ENCODE data around the gene DCUN1D2.
"Not testable (repeated sequence)": the region's sequence is repeated elsewhere in the genome, so short reads cannot be mapped to it uniquely, and the experiment has no call there.

DCUN1D2 gene

GRCh38 chr13:113490496-113491417 is at the start of gene DCUN1D2:
TSS of gene DCUN1D2 (minus strand) at chr13:113490711. CDS start at chr13:113490669, 42 bp downstream.
- in situ Hi-C loops (cut with MboI; ENCODE audit: low sequenced_read_pairs): no loop called here

- in situ Hi-C loops (cut with MboI; ENCODE audit: low sequenced_read_pairs): no loop called here
Observed at GRCh38 chr13:113539822-113540221, 49.3 kb upstream of the DCUN1D2 start.

DNA sequence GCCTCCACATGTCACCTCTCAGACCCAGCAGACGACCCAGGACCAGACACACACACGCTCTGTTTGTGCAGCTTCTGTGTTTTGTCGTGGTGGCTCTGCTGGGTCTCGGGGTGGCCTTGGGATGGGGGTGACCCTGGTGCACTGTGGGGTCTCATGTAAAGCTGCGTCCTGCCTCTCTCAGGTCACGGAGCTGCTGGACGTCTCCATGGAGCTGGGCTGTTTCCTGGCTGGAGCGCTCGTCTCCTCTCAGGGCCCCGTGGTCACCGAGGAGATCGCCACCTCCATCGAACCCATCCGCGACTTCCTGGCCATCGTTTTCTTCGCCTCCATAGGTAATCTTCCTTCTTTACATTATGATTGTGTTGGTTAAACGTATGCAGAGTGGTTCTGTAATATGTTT is 48.7 kb upstream of the DCUN1D2 start:
- in situ Hi-C loops (cut with MboI; ENCODE audit: low sequenced_read_pairs): no loop called here

DNA sequence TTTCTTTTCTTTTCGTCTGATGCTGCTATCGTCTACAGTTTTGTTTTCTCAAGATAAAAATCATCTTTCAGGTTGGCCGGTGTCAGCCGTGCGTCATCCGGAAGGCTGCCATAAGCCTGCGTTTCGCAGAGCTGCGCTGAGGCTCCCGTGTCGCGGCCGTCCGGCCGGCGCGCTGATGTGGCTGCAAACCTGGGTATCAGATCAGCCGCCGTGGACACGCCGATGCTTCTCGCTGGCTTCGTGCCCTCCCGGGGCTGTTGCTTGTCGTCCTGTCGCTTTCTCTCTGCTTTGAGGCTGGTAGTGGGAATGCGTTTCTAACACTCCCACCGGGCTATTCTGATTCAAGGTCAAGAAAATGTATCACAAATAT is 48.2 kb upstream of the DCUN1D2 start:
- in situ Hi-C loops (cut with MboI; ENCODE audit: low sequenced_read_pairs): no loop called here

DNA sequence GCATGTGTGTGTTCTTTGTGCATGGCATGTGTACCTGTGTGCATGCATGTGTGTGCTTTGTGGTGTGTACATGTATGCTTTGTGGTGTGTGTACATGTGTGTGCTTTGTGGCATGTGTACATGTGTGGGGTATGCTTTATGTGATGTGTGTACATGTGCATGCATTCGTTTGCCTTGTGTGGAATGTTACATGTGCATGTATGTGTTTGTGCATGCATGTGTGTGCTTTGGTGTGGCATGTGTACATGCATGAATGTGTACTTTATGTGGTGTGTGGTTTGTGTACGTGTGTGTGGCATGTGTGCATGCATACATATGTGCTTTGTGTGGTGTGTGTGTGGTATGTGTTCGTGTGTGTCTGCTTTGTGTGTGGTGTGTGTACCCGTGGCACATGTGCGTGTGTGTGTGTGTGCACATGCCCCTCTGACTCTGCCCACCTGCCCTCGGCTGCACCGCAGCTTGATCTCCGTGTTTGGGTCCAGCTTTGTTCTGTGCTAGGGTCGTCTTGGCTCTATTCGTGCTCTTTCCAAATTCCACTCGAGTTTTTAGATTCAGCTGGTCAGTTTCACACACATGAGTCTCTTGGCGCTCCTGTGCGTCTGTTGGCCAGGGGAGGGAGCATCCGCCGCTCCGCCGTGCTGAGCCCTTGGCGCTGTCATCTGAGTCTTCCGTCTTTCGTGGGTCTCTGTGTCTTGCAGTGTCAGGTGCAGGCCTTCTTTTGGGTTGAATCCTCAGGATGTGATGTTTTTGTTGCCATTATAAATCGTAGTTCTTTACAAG is 47.6 kb upstream of the DCUN1D2 start:
- in situ Hi-C loops (cut with MboI; ENCODE audit: low sequenced_read_pairs): no loop called here

GRCh38 chr13:113537205-113537604 is 46.7 kb upstream of the DCUN1D2 start:
- in situ Hi-C loops (cut with MboI; ENCODE audit: low sequenced_read_pairs): no loop called here

- in situ Hi-C loops (cut with MboI; ENCODE audit: low sequenced_read_pairs): no loop called here
Observed at GRCh38 chr13:113536461-113537110, 46.1 kb upstream of the DCUN1D2 start.

GRCh38 chr13:113535381-113535781 is 44.9 kb upstream of the DCUN1D2 start:
- in situ Hi-C loops (cut with MboI; ENCODE audit: low sequenced_read_pairs): no loop called here

DNA sequence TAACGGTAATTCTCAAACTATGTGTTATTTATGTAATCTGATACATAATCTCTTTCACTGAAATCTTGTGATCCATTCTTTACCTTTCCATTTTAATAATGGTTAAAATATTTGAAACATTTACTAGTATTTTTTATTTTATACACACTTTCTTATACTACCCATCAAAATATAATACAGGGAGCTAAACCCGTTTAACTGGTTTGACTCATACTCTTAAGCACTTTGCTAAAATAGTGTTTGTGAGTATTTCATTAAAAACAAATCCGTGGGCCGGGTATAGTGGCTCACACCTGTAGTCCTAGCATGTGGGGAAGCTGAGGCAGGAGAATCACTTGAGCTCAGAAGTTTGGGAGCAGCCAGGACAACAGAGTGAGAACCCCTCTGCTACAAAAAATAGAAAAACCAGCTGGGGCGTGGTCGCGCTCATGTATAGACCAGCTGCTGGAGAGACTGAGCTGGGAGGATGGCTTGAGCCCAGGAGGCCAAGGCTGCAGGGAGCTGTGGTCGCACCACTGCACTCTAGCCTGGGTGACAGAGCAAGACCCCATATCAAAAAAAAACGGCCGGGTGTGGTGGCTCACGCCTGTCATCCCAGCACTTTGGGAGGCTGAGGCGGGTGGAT is 43.8 kb upstream of the DCUN1D2 start:
- in situ Hi-C loops (cut with MboI; ENCODE audit: low sequenced_read_pairs): no loop called here

DNA sequence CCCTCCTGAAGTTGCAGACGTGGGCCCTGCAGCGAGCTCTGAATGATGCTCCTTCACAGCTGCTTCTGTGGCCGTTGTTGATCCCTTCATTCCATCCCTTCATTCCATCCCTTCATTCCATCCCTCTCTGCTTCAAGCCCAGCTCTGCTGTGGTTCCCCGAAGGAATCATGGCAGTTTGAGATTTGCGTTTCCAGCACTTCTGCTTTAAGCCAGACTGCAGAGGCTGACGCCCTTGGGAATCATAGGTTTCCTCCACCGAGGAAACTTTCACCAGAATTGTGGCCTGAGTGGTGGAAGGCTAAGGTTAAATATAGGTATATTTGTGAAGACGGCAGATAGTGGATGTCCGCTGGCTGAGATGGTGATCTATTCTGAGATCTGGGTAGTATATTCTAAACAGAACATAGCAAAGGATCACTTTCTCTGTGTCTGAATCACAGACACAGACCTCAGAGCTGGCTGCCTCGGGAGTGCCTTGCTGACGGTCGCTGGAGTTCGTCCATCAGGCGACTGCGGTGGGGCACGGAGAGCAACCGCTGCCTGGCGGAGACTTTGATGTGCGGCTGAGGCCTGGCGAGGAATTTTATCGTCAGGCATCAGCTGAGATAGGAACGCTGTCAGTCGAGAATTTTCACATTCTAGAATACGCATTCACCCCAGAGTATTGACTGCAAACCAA is 42.8 kb upstream of the DCUN1D2 start:
- in situ Hi-C loops (cut with MboI; ENCODE audit: low sequenced_read_pairs): no loop called here

DNA sequence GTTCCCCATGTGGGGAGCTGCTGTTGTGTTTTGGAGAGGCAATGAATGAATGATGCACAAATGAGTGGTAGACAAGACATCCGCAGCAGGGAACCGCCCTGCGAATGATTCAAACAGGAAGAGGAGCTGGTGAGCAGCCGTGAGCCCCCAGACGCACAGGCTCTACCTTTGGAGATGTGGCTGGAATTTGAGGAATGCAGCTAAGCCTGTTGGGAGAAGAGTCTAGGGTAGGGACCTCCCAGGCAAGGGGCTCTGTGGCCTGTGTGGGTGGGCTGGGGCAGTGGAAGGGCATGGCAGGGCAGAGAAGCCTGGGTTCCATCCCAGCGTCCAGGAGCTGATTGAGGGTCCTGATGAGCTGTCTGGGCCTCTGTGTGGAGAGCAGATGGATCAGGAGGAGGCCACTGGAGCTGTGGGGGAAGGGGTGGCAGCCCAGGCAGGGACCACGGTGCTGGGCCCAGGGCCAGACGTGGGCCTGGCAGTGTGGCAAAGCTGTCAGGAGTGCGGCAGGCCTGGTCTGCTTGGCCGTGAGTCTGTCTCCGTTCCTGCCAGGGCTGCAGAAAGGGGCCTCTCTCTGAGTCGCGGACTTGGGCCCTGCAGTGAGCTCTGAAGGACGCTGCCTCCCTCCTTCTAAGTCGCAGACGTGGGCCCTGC is 41.8 kb upstream of the DCUN1D2 start:
- in situ Hi-C loops (cut with MboI; ENCODE audit: low sequenced_read_pairs): no loop called here

DNA sequence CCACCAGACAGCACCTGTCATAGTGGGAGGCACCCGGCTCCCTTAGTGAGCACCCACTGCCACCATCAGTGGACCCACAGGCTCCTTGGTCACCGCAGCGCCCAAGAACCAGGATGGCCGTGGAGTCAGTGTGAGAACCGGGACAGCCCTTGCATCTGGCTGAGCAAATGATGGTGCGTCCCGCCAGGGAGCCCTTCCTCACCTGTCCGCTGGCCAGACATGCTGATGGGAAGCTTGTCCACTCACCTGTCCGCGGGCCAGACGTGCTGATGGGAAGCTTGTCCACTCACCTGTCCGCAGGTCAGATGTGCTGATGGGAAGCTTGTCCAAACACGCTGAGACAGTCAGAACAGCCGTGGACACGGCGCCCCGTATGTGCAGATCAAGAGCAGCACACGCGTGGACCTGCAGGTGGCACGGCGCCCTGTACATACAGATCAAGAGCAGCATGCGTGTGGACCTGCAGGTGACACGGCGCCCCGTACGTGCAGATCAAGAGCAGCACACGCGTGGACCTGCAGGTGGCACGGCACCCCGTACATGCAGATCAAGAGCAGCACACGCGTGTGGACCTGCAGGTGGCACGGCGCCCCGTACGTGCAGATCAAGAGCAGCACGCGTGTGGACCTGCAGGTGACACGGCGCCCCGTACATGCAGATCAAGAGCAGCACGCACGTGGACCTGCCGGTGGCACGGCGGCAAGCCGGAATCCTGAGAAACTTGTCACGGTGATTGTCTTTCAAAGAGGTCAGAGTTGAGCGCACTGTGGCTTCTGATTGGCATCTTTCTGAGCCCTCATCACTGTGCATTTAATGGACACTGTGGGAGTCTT is 40.7 kb upstream of the DCUN1D2 start:
- in situ Hi-C loops (cut with MboI; ENCODE audit: low sequenced_read_pairs): no loop called here

- in situ Hi-C loops (cut with MboI; ENCODE audit: low sequenced_read_pairs): no loop called here
Observed at GRCh38 chr13:113528813-113529180, 38.3 kb upstream of the DCUN1D2 start.

GRCh38 chr13:113528101-113528812 is 37.7 kb upstream of the DCUN1D2 start:
- in situ Hi-C loops (cut with MboI; ENCODE audit: low sequenced_read_pairs): no loop called here

- in situ Hi-C loops (cut with MboI; ENCODE audit: low sequenced_read_pairs): no loop called here
Observed at GRCh38 chr13:113527272-113527958, 36.9 kb upstream of the DCUN1D2 start.

DNA sequence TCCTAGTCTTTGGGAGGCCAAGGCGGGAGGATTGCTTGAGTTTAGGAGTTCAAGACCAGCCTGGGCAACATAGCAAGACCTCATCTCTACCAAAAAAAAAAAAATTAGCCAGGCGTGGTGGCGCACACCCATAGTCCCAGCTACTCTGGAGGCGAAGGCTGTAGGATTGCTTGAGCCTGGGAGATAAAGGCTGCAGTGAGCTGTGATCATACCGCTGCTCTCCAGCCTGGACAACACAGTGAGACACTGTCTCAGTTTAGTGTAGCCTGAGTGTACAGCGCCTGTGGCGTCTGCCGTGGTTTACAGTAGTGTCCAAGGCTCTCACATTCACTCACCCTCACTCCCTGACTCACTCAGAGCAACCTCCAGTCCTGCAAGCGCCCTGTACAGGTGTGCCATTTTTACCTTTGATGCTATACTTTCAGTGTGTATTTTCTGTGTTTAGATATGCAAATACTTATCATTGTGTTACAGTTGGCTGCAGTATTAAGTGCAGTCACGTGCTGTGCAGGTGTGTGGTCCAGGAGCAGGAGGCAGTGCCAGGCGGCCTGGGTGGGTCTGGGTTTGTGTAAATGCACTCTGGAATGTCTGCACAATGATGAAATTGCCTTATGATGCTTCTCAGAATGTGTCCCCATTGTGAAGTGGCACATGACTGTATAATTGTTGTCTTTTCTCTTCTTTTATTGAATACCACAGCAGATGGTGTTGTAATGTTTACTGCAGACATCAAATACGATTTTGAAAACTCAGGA is 36.1 kb upstream of the DCUN1D2 start:
- in situ Hi-C loops (cut with MboI; ENCODE audit: low sequenced_read_pairs): no loop called here

- in situ Hi-C loops (cut with MboI; ENCODE audit: low sequenced_read_pairs): not testable (repeated sequence)
Observed at GRCh38 chr13:113522438-113522837, 31.9 kb upstream of the DCUN1D2 start.

All from HL-60/S4 (cell line).